Prostate gland (tissue), 2 donors: Measurements from ENCODE around the gene ADGRD1. TPM values are rescaled to one million over a fixed set of nuclear protein-coding genes. Genes with fewer than 3 reads are reported as not detected.
"Not testable (repeated sequence)": the region's sequence is repeated elsewhere in the genome, so short reads cannot be mapped to it uniquely, and the experiment has no call there.

Experiments
- DNase-seq: peaks from one replicate; pipeline ENCODE4 v3.0.0-alpha.2; 2019; ENCODE audit warnings: low spot score
- H3K27ac ChIP-seq, 2 donors: fragments of 200-600 bp; sonication (generic); 2 replicates each; pipeline ENCODE4 v1.5.1; 2017 to 2019
- H3K27me3 ChIP-seq: fragments of 200-600 bp; sonication (generic); replicated peaks from 2 replicates; pipeline ENCODE4 v1.5.1; 2019; ENCODE audit not compliant: insufficient read depth
- H3K36me3 ChIP-seq, 2 donors: fragments of 200-600 bp; sonication (generic); 1 replicate in 1 of 2; 2 replicates in 1 of 2; pipeline versions ENCODE4 v1.5.1 to v1.8.1; 2017 to 2019
- H3K4me1 ChIP-seq: fragments of 200-600 bp; sonication (generic); replicated peaks from 2 replicates; pipeline ENCODE4 v1.5.1; 2019
- H3K4me3 ChIP-seq, 2 donors: fragments of 200-600 bp; sonication (generic); 2 replicates each; pipeline ENCODE4 v1.5.1; 2017 to 2019
- H3K9me3 ChIP-seq: fragments of 200-600 bp; sonication (generic); 2 replicates; pipeline ENCODE4 v1.5.1; 2017
- CTCF ChIP-seq, 4 experiments: fragments of 200-600 bp in 2 of 4; fragments of 450-650 bp in 2 of 4; sonication (generic) in 2 of 4; IDR thresholded peaks; 1 replicate in 3 of 4; 2 replicates in 1 of 4; pipeline ENCODE4 v1.5.1; 2016 to 2019; ENCODE audit warnings: antibody characterized with exemption in 4 of 4, mild to moderate bottlenecking in 2 of 4, moderate library complexity in 2 of 4
- POLR2A ChIP-seq: fragments of 450-650 bp; IDR thresholded peaks from one replicate; pipeline ENCODE4 v1.6.1; 2016; ENCODE audit warnings: antibody characterized with exemption, mild to moderate bottlenecking
- POLR2AphosphoS5 ChIP-seq: sonication (generic); formaldehyde crosslinking; IDR thresholded peaks from one replicate; pipeline ENCODE4 v1.6.1; 2017; ENCODE audit warnings: antibody characterized with exemption
- WGBS: methylation state at CpG from one replicate; pipeline ENCODE4 v1.1.5; 2018; 5-methylcytosine and 5-hydroxymethylcytosine counted together
- intact Hi-C: fragments of 100-400 bp; cut with DNase I; formaldehyde crosslinking; loops from one replicate; pipeline ENCODE4 v1.14.2; 2022
- total RNA-seq, 2 donors: library from RNA; depleted of rRNA; stranded (reverse); fragments of >200 nt; gene quantifications; one replicate each; pipeline ENCODE4 v1.1.0, GENCODE V29; 2016

Gene ADGRD1
- total RNA-seq, 2 donors from 2014 or later: 4.3 to 20.9 TPM

- Histone ChIP-seq H3K36me3 (no peaks in the 10 kb centered on the region), H3K9me3 (no peaks in the 10 kb centered on the region), H3K4me1 (no peaks in the 10 kb centered on the region), H3K4me3 (no peak overlapping the region), H3K27ac (no peak overlapping the region), H3K27me3 (no peaks in the 10 kb centered on the region)
- no peak for DNase-seq
- 53% methylated on average over 12 of the region's 12 CpGs for WGBS
- intact Hi-C loops: no loop called here
- TF ChIP-seq POLR2A: no peak
- peak; percentile 31 for TF ChIP-seq POLR2AphosphoS5
Observed at GRCh38 chr12:131067981-131068851, 114.5 kb downstream of the ADGRD1 start.

GRCh38 chr12:131068926-131069720, 115.4 kb downstream of the ADGRD1 start:
- not testable (repeated sequence) for DNase-seq
- WGBS: 33% methylated on average over 15 of the region's 17 CpGs

GRCh38 chr12:131070136-131070535, 116.4 kb downstream of the ADGRD1 start:
- H3K4me1 ChIP-seq, intact Hi-C loops, H3K36me3 ChIP-seq, DNase-seq, H3K27ac ChIP-seq, H3K9me3 ChIP-seq, H3K4me3 ChIP-seq, H3K27me3 ChIP-seq: not testable (repeated sequence)
- 88% methylated on average over 20 of the region's 21 CpGs for WGBS

More at GRCh38 chr12:131068926-131069720, 115.4 kb downstream of the ADGRD1 start:
- H3K36me3 ChIP-seq, H3K4me1 ChIP-seq, H3K27me3 ChIP-seq, H3K27ac ChIP-seq, H3K4me3 ChIP-seq, intact Hi-C loops, H3K9me3 ChIP-seq: not testable (repeated sequence)

- H3K4me1 ChIP-seq, H3K27me3 ChIP-seq, DNase-seq, H3K36me3 ChIP-seq, intact Hi-C loops, H3K4me3 ChIP-seq, H3K9me3 ChIP-seq, H3K27ac ChIP-seq: not testable (repeated sequence)
- 93% methylated on average over 5 of the region's 6 CpGs for WGBS
Observed at GRCh38 chr12:131070668-131071067, 117.0 kb downstream of the ADGRD1 start.

- intact Hi-C loops, H3K4me3 ChIP-seq, H3K9me3 ChIP-seq, DNase-seq, H3K36me3 ChIP-seq, H3K27ac ChIP-seq, H3K4me1 ChIP-seq, H3K27me3 ChIP-seq: not testable (repeated sequence)
- 79% methylated on average over 9 of the region's 12 CpGs for WGBS
Observed at GRCh38 chr12:131071234-131071820, 117.6 kb downstream of the ADGRD1 start.

- H3K9me3 ChIP-seq, H3K27me3 ChIP-seq, intact Hi-C loops, H3K4me3 ChIP-seq, H3K4me1 ChIP-seq, DNase-seq, H3K27ac ChIP-seq, H3K36me3 ChIP-seq: not testable (repeated sequence)
- WGBS: 87% methylated on average over 8 of the region's 12 CpGs
Observed at GRCh38 chr12:131071950-131072349, 118.2 kb downstream of the ADGRD1 start.

GRCh38 chr12:131072451-131073230, 118.9 kb downstream of the ADGRD1 start:
- TF ChIP-seq CTCF (IDR thresholded peaks at IDR 0.05): no peak
- TF ChIP-seq POLR2A: no peak
- intact Hi-C loops: no loop called here
- Histone ChIP-seq H3K9me3 (no peaks in the 10 kb centered on the region), H3K4me1 (no peaks in the 10 kb centered on the region), H3K36me3 (no peaks in the 10 kb centered on the region), H3K27me3 (no peaks in the 10 kb centered on the region), H3K27ac (no peak overlapping the region), H3K4me3 (no peak overlapping the region)
- DNase-seq: no peak
- WGBS: 92% methylated on average over 3 of the region's 3 CpGs
